K562 (cell line): ENCODE data around the gene IRX3. TPM values are rescaled to one million over a fixed set of nuclear protein-coding genes. Genes with fewer than 3 reads are reported as not detected.

Experiments used
- ATAC-seq: fragments of 200-7000 bp; cut with Tn5 transposase; 3 replicates; pipeline ENCODE4 v1.9.1; 2020; ENCODE audit warnings: moderate library complexity
- BruUV-seq: library from RNA; stranded (reverse); fragments of 400-500 nt; replicated peaks from 2 replicates; lab custom pipeline; 2021; lab: Mats Ljungman, UMichigan
- CTCF ChIA-PET: fragments of 300-600 bp; formaldehyde crosslinking; extraction: SDS; loops from one replicate; lab custom pipeline; 2021; ENCODE audit warnings: low intra/inter-chr PET ratio; lab: Yijun Ruan, JAX
- POLR2A ChIA-PET: fragments of 300-600, 350-650 bp; sonication (Branson Sonifier 250); formaldehyde crosslinking; extraction: SDS; loops from one replicate; lab custom pipeline; 2021; ENCODE audit warnings: antibody characterized with exemption, inconsistent platforms; lab: Yijun Ruan, JAX
- DNase-seq, 4 experiments: peaks; one replicate each; pipeline versions ENCODE4 v3.0.0 to v3.0.0-alpha.2; 2011 to 2018; ENCODE audit warnings: low spot score in 3 of 4, mixed read lengths in 3 of 4; ENCODE audit errors: extremely low read depth in 1 of 4
- FAIRE-seq: peaks from 2 replicates; lab custom pipeline; 2011; peaks lifted over from hg19 to GRCh38; lab: Jason Lieb, UNC
- H2AFZ ChIP-seq: 2 replicates; pipeline ENCODE4 v1.6.0; 2011; ENCODE audit warnings: low read depth, low read length, control low read depth, inconsistent platforms
- H3K27ac ChIP-seq: fragments of 200-600 bp; 3 replicates; pipeline ENCODE4 v1.8.0; 2011; ENCODE audit warnings: low read depth, mild to moderate bottlenecking, control low read depth, inconsistent platforms, low read length, moderate library complexity, mixed read lengths; ENCODE audit errors: extremely low read depth
- H3K27me3 ChIP-seq, 2 experiments: fragments of 300-600 bp in 1 of 2; 2 replicates in 1 of 2; 3 replicates in 1 of 2; pipeline versions ENCODE4 v1.6.0 to v1.8.0; 2011; ENCODE audit warnings: inconsistent platforms in 2 of 2, low read length in 2 of 2, mild to moderate bottlenecking in 1 of 2, mixed read lengths in 1 of 2, moderate library complexity in 1 of 2; ENCODE audit not compliant: control insufficient read depth in 2 of 2, insufficient read depth in 2 of 2
- H3K36me3 ChIP-seq: fragments of 300-600 bp; 3 replicates; pipeline ENCODE4 v1.8.0; 2011; ENCODE audit warnings: mild to moderate bottlenecking, low read length, inconsistent platforms; ENCODE audit not compliant: control insufficient read depth, insufficient read depth
- H3K4me1 ChIP-seq, 2 experiments: fragments of 200-600 bp in 1 of 2; replicated peaks in 1 of 2; 2 replicates in 1 of 2; 3 replicates in 1 of 2; pipeline versions ENCODE4 v1.5.1 to v1.8.0; 2011; ENCODE audit warnings: inconsistent platforms in 2 of 2, low read length in 2 of 2, mild to moderate bottlenecking in 1 of 2, mixed read lengths in 1 of 2, moderate library complexity in 1 of 2; ENCODE audit not compliant: control insufficient read depth in 2 of 2, insufficient read depth in 2 of 2
- H3K4me2 ChIP-seq: 2 replicates; pipeline ENCODE4 v1.6.1; 2011; ENCODE audit warnings: low read length, control low read depth, inconsistent platforms, mixed read lengths; ENCODE audit not compliant: insufficient read depth
- H3K4me3 ChIP-seq: fragments of 200-600 bp; sonication (generic), shearing (Covaris generic); 2 replicates; pipeline ENCODE4 v1.5.1; 2016; ENCODE audit warnings: control low read depth, inconsistent platforms
- H3K79me2 ChIP-seq: fragments of 200-600 bp; 3 replicates; pipeline ENCODE4 v1.8.0; 2011; ENCODE audit warnings: low read length, inconsistent platforms; ENCODE audit not compliant: control insufficient read depth, insufficient read depth
- H3K9ac ChIP-seq, 2 experiments: 2 replicates each; pipeline versions ENCODE4 v1.6.0 to v1.6.1; 2011; ENCODE audit warnings: low read depth in 2 of 2, low read length in 2 of 2, control low read depth in 1 of 2, inconsistent platforms in 1 of 2, mild to moderate bottlenecking in 1 of 2, mixed read lengths in 1 of 2; ENCODE audit not compliant: insufficient read depth in 1 of 2
- H3K9me1 ChIP-seq: one replicate; pipeline ENCODE4 v1.6.0; 2011; ENCODE audit warnings: inconsistent platforms, mild to moderate bottlenecking, low read length, moderate library complexity; ENCODE audit not compliant: control insufficient read depth, insufficient read depth
- H3K9me3 ChIP-seq: replicated peaks from 2 replicates; pipeline ENCODE4 v1.5.1; 2011; ENCODE audit warnings: low read depth, low read length, inconsistent platforms; ENCODE audit not compliant: control insufficient read depth, insufficient read depth
- H4K20me1 ChIP-seq: replicated peaks from 2 replicates; pipeline ENCODE4 v1.6.1; 2011; ENCODE audit warnings: low read length, inconsistent platforms, mixed read lengths; ENCODE audit not compliant: control insufficient read depth, insufficient read depth
- CBFA2T2 ChIP-seq: fragments of 450-650 bp; conservative IDR thresholded peaks from 2 replicates; pipeline ENCODE4 v1.6.1; 2017; ENCODE audit warnings: mild to moderate bottlenecking
- ETS1 ChIP-seq: conservative IDR thresholded peaks from 2 replicates; pipeline ENCODE4 v1.6.1; 2011; ENCODE audit warnings: low read depth, mild to moderate bottlenecking, low read length; ENCODE audit not compliant: control insufficient read depth
- RAD51 ChIP-seq: fragments of 450-650 bp; IDR thresholded peaks from 2 replicates; pipeline ENCODE4 v1.7.1; 2016; ENCODE audit warnings: low read depth, mild to moderate bottlenecking, borderline replicate concordance
- TCFL5 ChIP-seq: fragments of 250-450 bp; sonication (Bioruptor Pico); conservative IDR thresholded peaks from 2 replicates; pipeline ENCODE4 v1.6.1; 2021; ENCODE audit warnings: mild to moderate bottlenecking, moderate library complexity, matching md5 sums
- TFE3 ChIP-seq: fragments of 450-650 bp; formaldehyde crosslinking; IDR thresholded peaks from 2 replicates; pipeline ENCODE4 v1.4.0; 2020; ENCODE audit warnings: mild to moderate bottlenecking, mixed read lengths
- WGBS: fragments of 100-300 bp; shearing (Covaris generic); methylation state at CpG from one replicate; pipeline ENCODE4 v1.1.6; 2016; ENCODE audit warnings: low coverage, mixed read lengths; ENCODE audit not compliant: insufficient coverage; ENCODE audit errors: missing lambda C conversion rate; 5-methylcytosine and 5-hydroxymethylcytosine counted together
- in situ Hi-C: fragments of 300-500 bp; cut with MboI; formaldehyde crosslinking; loops from 4 replicates; pipeline ENCODE4 v1.15.0; 2018; ENCODE audit warnings: inconsistent platforms, mixed read lengths
- intact Hi-C: fragments of 100-400 bp; cut with micrococcal nuclease; formaldehyde crosslinking; loops from 2 replicates; pipeline ENCODE4 v1.14.2; 2022
- polyA plus RNA-seq, 8 experiments: library from polyadenylated mRNA; depleted of rRNA in 4 of 8; stranded (reverse) in 5 of 8; unstranded in 3 of 8; fragments of >200 nt; fragmentation: Nextera tagmentation in 2 of 8; fragmentation: Illumina TruSeq in 1 of 8; extraction: Ambion mirVana in 2 of 8; extraction: Trizol in 1 of 8; gene quantifications; 2 replicates each; pipeline versions ENCODE4 v1.2.1 to v1.2.3, GENCODE V29; 2011 to 2014; ENCODE audit warnings: inconsistent platforms in 1 of 8, missing spikeins in 1 of 8
- total RNA-seq, 7 experiments: library from RNA; depleted of rRNA in 6 of 7; stranded (reverse); fragments of >200 nt in 6 of 7; fragmentation: Illumina TruSeq in 2 of 7; extraction: Trizol in 2 of 7; gene quantifications; 2 replicates each; pipeline versions ENCODE4 v1.2.1 to v1.2.3, GENCODE V29; 2011 to 2021; ENCODE audit warnings: low replicate concordance in 1 of 7

The IRX3 gene
- total and polyA plus RNA-seq, 9 of the 15 experiments (the other 6 are each of a cell fraction or from before 2014, with no cell fraction given) = not detected

- POLR2A ChIA-PET = interaction anchor here (0.7 kb wide), 1 partner anchor 61 kb away, joined by 3 read pairs; no protein-coding TSS in a partner anchor
- no TSS peak for BruUV-seq
- FAIRE-seq = no peak
These were observed 18.2 kb downstream of the IRX3 start for GRCh38 chr16:54268340-54268739.

More at GRCh38 chr16:54268340-54268739, 18.2 kb downstream of the IRX3 start:
- DNase-seq (no peak), ATAC-seq (no peak)
- no peak overlapping the region for H3K4me2 ChIP-seq
- 3% methylated on average over 7 of the region's 7 CpGs for WGBS
- H4K20me1 ChIP-seq = no peaks in the 10 kb centered on the region
- H3K9me3 ChIP-seq = no peaks in the 10 kb centered on the region
- no peaks in the 10 kb centered on the region for H3K36me3 ChIP-seq
- TF ChIP-seq TFE3 (CRISPR knock-in tag) (peak; percentile 89), CBFA2T2 (peak; percentile 18; the same call in 1 of the 2 replicates), ETS1 (no peak), RAD51 (peak; percentile 65), TCFL5 (CRISPR knock-in tag) (no peak)
- intact Hi-C loops = no loop called here
- in situ Hi-C loops = no loop called here
- no peaks in the 10 kb centered on the region for H3K79me2 ChIP-seq
- no peaks in the 10 kb centered on the region for H3K4me1 ChIP-seq
- H2AFZ ChIP-seq = no peak overlapping the region
- CTCF ChIA-PET = no interaction called here
- no peaks in the 10 kb centered on the region for H3K27me3 ChIP-seq
- H3K27ac ChIP-seq = no peak overlapping the region
- H3K9me1 ChIP-seq = no peaks in the 10 kb centered on the region
- H3K9ac ChIP-seq = no peak overlapping the region
- no peak overlapping the region for H3K4me3 ChIP-seq
